Hair follicle dermal papilla cell (primary cell): Measurements from ENCODE around the gene BLOC1S3. TPM values are rescaled to one million over a fixed set of nuclear protein-coding genes. Genes with fewer than 3 reads are reported as not detected.

Experiments used
- total RNA-seq: library from RNA; depleted of rRNA; stranded (reverse); fragments of >200 nt; gene quantifications from 2 replicates; pipeline ENCODE4 v1.2.3, GENCODE V29; 2012

BLOC1S3 gene
- 7.2 and 7.6 TPM in 2 replicates for total RNA-seq

GRCh38 chr19:45178262-45179071, at the start of gene BLOC1S3:
TSS of gene BLOC1S3 (plus strand) at chr19:45178784. CDS start at chr19:45179297, 513 bp downstream.

GRCh38 chr19:45160870-45161737, 17.5 kb upstream of the BLOC1S3 start, which contains the start of gene NKPD1:
TSS of gene NKPD1 (minus strand) at chr19:45160982. CDS start at chr19:45160150, 832 bp downstream.

GRCh38 chr19:45177817-45178261, 745 bp upstream of the BLOC1S3 start, which contains the start of gene TRAPPC6A:
TSS of gene TRAPPC6A (minus strand) at chr19:45178237. CDS start at chr19:45178218, 19 bp downstream.

Other genes with a start within 250 kb of the BLOC1S3 start
- gene APOC4, start 236.5 kb upstream of the BLOC1S3 start, total RNA-seq: not detected in 2 replicates
- gene APOC2, start 232.7 kb upstream of the BLOC1S3 start, total RNA-seq: not detected in 2 replicates
- gene CLPTM1, start 223.4 kb upstream of the BLOC1S3 start, total RNA-seq: 39.6 and 40.7 TPM in 2 replicates
- 12.1 and 13.5 TPM in 2 replicates for gene RELB, start 177.3 kb upstream of the BLOC1S3 start, total RNA-seq
- gene CLASRP, start 139.7 kb upstream of the BLOC1S3 start, total RNA-seq: 20.9 and 33.2 TPM in 2 replicates
- 0.32 and 0.36 TPM in 2 replicates for gene ZNF296, start 102.3 kb upstream of the BLOC1S3 start, total RNA-seq
- 14.9 and 15.4 TPM in 2 replicates for gene GEMIN7, start 99.5 kb upstream of the BLOC1S3 start, total RNA-seq
- gene PPP1R37, start 85.6 kb upstream of the BLOC1S3 start, total RNA-seq: 42.5 and 51.3 TPM in 2 replicates
- gene NKPD1, start 17.8 kb upstream of the BLOC1S3 start, total RNA-seq: not detected in 2 replicates
- gene TRAPPC6A, start 547 bp upstream of the BLOC1S3 start, total RNA-seq: 9.4 and 15.4 TPM in 2 replicates
- gene EXOC3L2, start 66.6 kb downstream of the BLOC1S3 start, total RNA-seq: not detected in 2 replicates
- gene MARK4, start 72.5 kb downstream of the BLOC1S3 start, total RNA-seq: 18.6 and 23.5 TPM in 2 replicates
- gene CKM, start 144.1 kb downstream of the BLOC1S3 start, total RNA-seq: not detected in 2 replicates
- 0.32 TPM in 1 of 2 replicates, not detected in the other for gene KLC3, start 162.0 kb downstream of the BLOC1S3 start, total RNA-seq
- gene ERCC2, start 191.8 kb downstream of the BLOC1S3 start, total RNA-seq: 56.0 and 56.3 TPM in 2 replicates
- 9.2 and 22.0 TPM in 2 replicates for gene PPP1R13L, start 226.3 kb downstream of the BLOC1S3 start, total RNA-seq
- 5.8 and 7.8 TPM in 2 replicates for gene POLR1G, start 227.9 kb downstream of the BLOC1S3 start, total RNA-seq
- gene ERCC1, start 245.1 kb downstream of the BLOC1S3 start, total RNA-seq: 94.6 and 95.7 TPM in 2 replicates